Measurements from ENCODE around the gene DRC1.
A peak's percentile ranks its signal among the peaks of the same experiment; 100 is the strongest.

Gene DRC1

GRCh38 chr2:26485099-26485498, 83.4 kb downstream of the DRC1 start:
- no peak overlapping the region for H3K4me3 ChIP-seq (ENCODE audit: low read depth, low read length)
- DNase-seq (ENCODE audit: low read depth): no peak

DNA sequence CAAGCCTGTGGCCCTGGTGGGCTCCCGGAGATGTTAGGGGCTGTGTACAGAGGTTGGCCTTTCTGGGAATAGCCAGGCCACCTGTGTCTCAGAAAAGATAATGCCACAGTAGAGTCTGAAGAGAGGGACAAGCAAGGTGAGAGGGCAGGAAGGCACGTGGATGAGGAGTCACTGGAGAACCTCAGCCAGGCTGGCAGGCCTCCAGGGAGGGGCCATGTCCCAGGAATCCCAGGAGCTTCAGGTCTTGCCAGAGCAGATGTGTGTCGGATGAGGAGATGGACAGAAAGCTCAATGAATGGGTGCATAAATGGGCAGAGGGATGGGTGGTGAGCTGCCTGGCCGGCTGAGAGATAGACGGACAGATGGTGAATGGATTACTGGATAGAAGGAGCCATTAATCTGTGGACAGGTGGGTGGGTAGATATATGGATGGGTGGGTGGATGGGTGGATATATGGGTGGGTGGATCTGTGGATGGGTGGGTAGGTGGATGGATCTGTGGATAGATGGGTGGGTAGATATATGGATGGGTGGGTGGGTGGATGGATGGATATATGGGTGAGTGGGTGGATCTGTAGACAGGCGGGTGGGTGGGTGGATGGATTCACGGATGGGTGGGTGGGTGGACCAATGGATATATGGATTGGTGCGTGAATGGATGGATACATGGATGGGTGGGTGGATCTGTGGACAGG, 84.2 kb downstream of the DRC1 start:
- DNase-seq (ENCODE audit: low read depth): no peak
- H3K4me3 ChIP-seq (ENCODE audit: low read depth, low read length): no peak overlapping the region

GRCh38 chr2:26486789-26487188, 85.1 kb downstream of the DRC1 start:
- H3K4me3 ChIP-seq (ENCODE audit: low read depth, low read length): no peak overlapping the region

DNA sequence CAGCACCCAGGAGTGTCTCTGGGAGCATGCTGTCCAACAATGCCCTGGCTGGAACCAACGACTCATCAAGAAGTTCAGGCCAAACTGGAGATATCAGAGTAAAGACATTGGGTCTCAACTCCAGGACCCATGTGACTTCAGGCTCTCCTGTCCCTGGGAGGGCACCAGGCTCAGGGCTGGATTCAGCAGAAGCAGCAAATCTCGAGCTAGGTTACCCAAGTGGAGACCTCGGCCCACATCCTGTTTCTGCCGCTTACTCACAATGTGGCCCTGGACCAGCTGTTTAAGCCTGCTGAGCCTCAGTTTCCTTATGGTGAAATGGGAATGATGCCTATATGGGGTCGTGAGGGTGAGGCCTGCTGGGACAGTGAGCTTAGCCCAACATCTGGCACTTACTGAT, 85.5 kb downstream of the DRC1 start:
- H3K4me3 ChIP-seq (ENCODE audit: low read depth, low read length): no peak overlapping the region
- no peak for DNase-seq (ENCODE audit: low read depth)

More at GRCh38 chr2:26486789-26487188, 85.1 kb downstream of the DRC1 start:
- DNase-seq (ENCODE audit: low read depth): no peak

DNA sequence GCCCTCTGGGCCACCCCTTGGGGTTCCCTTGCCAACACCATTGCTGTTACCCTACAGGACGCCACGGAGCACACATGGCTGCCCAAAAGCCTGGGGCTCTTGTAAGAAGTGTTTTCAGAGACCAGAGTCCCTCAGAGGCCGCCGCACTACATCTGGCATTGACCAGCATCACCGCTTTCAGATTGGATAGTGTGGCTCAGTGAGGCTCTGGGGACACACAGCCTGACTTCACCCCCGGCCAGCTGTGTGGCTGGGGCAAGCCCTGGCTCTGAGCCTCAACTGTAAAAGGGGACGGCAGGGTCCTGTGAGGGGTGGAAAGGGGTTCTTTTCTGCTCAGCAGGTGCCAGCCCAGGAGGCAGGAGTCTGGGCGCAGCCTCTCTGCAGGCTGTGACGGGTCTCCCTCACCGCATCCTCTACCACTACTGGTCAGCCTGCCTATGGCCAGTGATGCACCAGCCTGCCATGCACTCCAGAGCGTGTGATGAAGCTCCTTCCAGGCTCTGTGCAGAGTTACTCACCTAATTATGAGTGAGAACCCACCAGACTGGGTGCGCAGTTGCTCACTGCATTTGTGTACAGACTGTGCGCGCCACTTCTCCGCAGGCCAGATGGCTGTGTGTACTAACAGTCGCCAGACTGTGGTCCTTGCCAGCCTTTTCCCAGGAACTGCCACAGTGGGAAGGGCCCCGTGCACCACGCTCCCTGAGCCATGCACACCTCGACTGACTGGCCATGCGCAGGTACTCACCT, 86.9 kb downstream of the DRC1 start:
- H3K4me3 ChIP-seq (ENCODE audit: low read depth, low read length): no peak overlapping the region
- DNase-seq (ENCODE audit: low read depth): no peak

- no peak overlapping the region for H3K4me3 ChIP-seq (ENCODE audit: low read depth, low read length)
Measured at GRCh38 chr2:26489213-26489850, 87.6 kb downstream of the DRC1 start.

DNA sequence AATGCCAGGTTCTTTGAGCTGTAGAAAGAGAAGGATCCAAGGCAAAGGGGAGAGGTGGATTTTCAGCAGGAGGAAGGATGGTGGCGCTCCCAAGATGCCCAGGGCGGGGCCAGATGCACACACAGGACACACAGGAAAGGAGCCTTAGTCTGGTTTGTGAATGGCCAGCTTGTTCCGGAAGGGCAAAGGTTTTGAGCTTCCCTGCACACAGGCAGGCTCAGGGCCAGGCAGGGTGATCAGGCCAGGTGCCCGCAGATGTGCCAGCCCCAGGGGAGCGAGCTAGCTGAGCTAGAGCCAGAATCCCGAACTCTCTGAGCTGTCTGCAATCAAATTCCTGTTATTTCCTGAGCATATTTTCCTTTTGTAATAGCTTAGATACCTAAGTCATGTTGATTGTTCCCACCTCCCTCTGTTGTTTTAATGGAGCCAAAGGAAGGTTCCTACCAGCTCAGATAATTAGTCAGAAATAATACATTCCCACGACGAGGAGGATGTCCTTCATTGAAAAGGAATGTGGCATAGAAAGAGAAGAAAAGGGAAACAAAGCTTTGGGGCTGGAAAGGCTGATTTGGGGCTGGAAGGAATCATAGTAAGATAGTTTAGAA, 89.9 kb downstream of the DRC1 start:
- no peak for DNase-seq (ENCODE audit: low read depth)
- no peak overlapping the region for H3K4me3 ChIP-seq (ENCODE audit: low read depth, low read length)

More at GRCh38 chr2:26489213-26489850, 87.6 kb downstream of the DRC1 start:
- no peak for DNase-seq (ENCODE audit: low read depth)

DNA sequence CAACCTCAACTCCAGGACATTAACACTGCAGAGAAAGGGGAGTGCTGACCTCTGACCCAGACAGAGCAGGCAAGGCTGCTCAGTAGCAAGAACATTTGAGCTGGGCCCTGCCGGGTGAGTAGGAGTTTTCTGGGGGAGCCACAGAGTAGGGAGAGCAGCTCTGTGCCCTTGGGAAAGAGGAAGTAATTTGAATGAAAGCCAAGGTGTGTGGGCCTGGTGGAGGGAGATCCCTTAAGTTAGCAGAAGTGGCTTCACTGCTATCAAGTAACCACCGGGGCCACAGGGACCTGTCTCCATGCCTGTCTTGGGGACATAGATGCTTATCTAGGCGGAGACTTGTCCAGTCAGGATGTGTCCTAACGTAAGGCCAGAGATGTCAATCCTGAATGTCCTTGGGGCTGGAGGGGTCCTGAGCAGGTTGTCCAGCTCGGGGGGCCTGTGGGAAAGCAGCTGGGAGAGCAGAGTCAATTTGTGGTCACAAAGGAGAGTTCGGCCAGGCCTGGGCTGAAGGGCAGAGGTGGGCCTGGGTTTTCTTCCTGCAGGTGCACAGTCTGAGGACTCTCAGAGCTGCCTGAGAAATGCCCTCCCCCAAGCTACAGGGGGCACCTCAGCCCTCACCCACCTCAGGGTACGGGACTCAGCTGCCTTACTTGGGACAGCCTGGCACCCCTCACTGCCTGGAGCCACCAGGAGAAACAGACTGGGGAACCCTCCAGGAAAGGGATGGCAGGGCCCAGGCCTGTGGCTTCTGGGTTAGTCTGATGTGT, 91.2 kb downstream of the DRC1 start:
- no peak for DNase-seq (ENCODE audit: low read depth)
- no peak overlapping the region for H3K4me3 ChIP-seq (ENCODE audit: low read depth, low read length)

- DNase-seq (ENCODE audit: low read depth): no peak
- no peak overlapping the region for H3K4me3 ChIP-seq (ENCODE audit: low read depth, low read length)
Measured at GRCh38 chr2:26493566-26493965, 91.8 kb downstream of the DRC1 start.

DNA sequence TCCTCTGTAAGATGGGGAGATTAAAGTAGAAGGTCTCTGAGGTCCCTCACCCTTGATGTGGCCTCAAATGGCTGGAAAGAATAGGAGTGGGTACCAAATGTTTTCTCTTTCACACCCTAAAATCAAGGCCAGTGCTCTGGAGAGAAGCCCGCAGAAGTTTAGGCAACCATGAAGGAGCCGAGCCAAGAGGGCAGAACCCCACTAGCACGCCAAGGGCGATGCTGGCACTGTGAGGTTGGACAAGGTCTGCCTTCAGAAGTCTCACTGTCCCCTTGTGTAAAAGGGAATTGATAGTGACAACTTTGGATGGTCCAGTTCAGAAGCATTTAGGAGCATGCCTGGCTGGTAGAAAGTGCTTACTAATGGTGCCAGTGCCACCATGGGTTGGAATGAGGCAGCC, 92.5 kb downstream of the DRC1 start:
- no peak overlapping the region for H3K4me3 ChIP-seq (ENCODE audit: low read depth, low read length)
- no peak for DNase-seq (ENCODE audit: low read depth)

DNA sequence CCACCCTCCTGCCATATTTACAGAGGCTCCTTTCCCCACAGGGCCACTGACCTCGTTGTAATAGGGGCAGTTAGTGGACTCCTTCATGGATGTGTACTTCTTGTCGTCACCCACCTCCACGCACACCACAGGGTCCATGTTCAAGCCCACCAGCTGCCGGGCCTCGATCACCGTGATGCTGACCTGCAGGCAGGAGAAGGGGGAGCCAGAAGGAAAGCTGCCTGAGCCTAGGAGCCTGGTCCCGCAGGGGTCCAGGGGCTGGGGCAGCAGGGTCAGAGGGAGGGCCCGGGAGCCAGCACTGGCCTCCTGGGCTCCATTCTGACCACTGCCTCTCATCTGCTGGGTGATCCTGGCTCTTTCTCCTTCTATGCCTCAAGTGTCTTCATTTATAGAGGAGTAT, 93.2 kb downstream of the DRC1 start:
- no peak overlapping the region for H3K4me3 ChIP-seq (ENCODE audit: low read depth, low read length)
- DNase-seq (ENCODE audit: low read depth): no peak

DNA sequence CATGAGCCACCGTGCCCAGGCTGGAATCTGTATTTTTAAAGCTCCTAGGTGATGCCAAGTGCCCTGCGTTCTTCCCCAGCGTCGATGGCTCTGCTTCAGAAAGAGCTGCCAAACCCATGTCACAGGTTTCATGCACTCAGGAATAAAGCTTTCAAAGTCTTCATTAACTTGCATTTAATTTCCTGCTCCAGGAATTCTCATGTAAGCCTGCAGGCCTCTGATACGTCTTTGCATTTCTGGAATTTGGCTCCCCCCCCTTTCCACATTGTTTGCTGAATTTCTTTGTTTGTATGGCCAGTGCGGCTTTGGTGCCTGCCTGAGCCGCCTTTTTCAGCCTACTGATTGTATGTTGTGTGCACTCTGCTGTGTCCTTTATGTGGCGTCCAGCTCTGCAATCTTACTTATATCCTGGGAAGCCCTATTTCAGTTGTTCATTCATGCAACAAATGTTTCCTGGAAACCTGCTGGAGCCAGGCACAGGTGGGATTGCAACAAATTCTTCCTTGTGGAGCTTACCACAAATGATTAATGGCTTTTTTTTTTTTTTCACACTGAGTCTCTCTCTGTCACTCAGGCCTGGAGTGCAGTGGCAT, 94.1 kb downstream of the DRC1 start:
- no peak for DNase-seq (ENCODE audit: low read depth)
- H3K4me3 ChIP-seq (ENCODE audit: low read depth, low read length): no peak overlapping the region

GRCh38 chr2:26500406-26500805, 98.7 kb downstream of the DRC1 start:
- no peak for DNase-seq (ENCODE audit: low read depth)
- H3K4me3 ChIP-seq (ENCODE audit: low read depth, low read length): no peak overlapping the region

DNA sequence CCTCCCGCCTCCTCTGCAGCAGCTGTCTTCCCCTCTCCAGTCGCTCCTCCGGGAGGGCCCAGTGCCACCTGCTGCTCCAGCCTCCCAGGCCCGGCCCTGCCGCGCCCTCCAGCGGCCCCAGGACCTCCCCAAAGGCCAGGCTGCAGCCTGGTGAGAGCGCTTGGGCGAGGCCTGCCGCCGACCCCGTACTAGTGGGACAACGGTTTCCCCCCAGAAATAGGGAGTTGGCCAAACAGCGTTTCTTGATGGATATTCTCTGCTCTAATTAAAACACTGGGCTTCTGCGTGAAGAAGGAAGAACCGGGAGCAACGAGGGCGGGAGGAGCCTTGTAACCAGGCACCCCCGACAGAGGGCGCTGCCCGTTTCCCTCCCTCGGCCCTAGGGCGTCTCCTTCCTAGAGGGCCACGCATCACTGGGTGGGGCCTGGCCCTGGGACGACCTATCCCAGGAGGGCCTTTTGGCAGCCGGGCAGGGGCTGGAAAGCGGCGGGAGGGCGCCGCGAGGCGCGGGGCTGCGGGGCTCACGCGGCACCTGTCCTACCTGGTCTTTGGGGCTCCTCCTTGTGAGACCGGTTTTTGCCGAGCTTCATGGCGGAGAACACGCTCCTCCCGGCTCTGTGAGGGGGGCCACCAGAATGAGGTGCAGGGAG, 101.6 kb downstream of the DRC1 start:
- H3K4me3 ChIP-seq (ENCODE audit: low read depth, low read length): peak overlapping the region; percentile 30
- no peak for DNase-seq (ENCODE audit: low read depth)

- H3K4me3 ChIP-seq (ENCODE audit: low read depth, low read length): no peak overlapping the region
- DNase-seq (ENCODE audit: low read depth): no peak
Measured at GRCh38 chr2:26504002-26504401, 102.3 kb downstream of the DRC1 start.

DNA sequence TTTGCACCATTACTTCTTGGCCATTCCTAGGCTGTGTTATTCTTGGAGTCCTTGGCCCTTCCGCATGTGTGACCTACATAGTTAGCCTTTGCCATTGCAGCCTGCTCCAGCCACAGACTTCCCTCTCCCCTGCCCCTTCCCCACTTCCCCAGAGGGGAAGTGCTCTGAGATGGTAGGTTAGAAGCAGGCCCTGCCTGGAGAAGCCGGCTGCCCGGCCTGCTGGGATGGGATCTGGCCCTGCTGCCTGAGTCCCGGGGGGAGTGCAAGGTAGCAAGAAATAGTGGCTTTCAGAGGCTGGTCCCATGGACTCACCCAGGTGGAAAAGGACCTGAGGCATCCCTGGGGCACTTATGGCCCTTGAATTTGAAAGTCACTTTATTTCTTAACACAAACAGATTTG, 104.6 kb downstream of the DRC1 start:
- no peak overlapping the region for H3K4me3 ChIP-seq (ENCODE audit: low read depth, low read length)
- no peak for DNase-seq (ENCODE audit: low read depth)

All from skeletal muscle cell (primary cell).